WTC11 (cell line): ENCODE data around the gene UBTD1. TPM values are rescaled to one million over a fixed set of nuclear protein-coding genes. Genes with fewer than 3 reads are reported as not detected.

Source experiments
- ATAC-seq: fragments of 200-7000 bp; cut with Tn5 transposase; 2 replicates; pipeline ENCODE4 v1.10.0; 2021; ENCODE audit warnings: mild to moderate bottlenecking, moderate library complexity
- CTCF ChIA-PET: fragments of 300-600 bp; sonication (Branson Sonifier 250); formaldehyde crosslinking; loops from one replicate; lab custom pipeline; 2021; ENCODE audit warnings: antibody characterized with exemption; lab: Charles Lee
- POLR2A ChIA-PET: fragments of 350-600 bp; sonication (Branson Sonifier 250); formaldehyde crosslinking; loops from one replicate; lab custom pipeline; 2021; ENCODE audit warnings: antibody characterized with exemption; lab: Charles Lee
- DNase-seq: peaks from one replicate; pipeline ENCODE4 v3.0.0; 2021; ENCODE audit warnings: low spot score
- H3K27ac Mint-ChIP-seq: 2 replicates; pipeline ENCODE4 v1.8.0; 2021; ENCODE audit warnings: mixed read lengths
- H3K27me3 Mint-ChIP-seq: 2 replicates; pipeline ENCODE4 v1.8.0; 2021; ENCODE audit warnings: low read depth, mild to moderate bottlenecking, moderate library complexity, mixed read lengths
- H3K36me3 Mint-ChIP-seq: 2 replicates; pipeline ENCODE4 v1.8.0; 2021; ENCODE audit warnings: mixed read lengths
- H3K4me1 Mint-ChIP-seq: 2 replicates; pipeline ENCODE4 v1.8.0; 2022; ENCODE audit warnings: mixed read lengths
- H3K4me3 Mint-ChIP-seq: 2 replicates; pipeline ENCODE4 v1.8.0; 2021; ENCODE audit warnings: mild to moderate bottlenecking, moderate library complexity, mixed read lengths
- H3K9me3 Mint-ChIP-seq: 2 replicates; pipeline ENCODE4 v1.8.0; 2021; ENCODE audit warnings: mixed read lengths
- CREM ChIP-seq: sonication (generic); formaldehyde crosslinking; IDR thresholded peaks from 2 replicates; pipeline ENCODE4 v1.8.1; 2022; ENCODE audit warnings: mild to moderate bottlenecking, missing genetic modification reagents, moderate library complexity
- E2F1 ChIP-seq: sonication (generic); formaldehyde crosslinking; IDR thresholded peaks from 2 replicates; pipeline ENCODE4 v1.8.0; 2022; ENCODE audit warnings: mild to moderate bottlenecking, missing genetic modification reagents
- EMX1 ChIP-seq: fragments of 250-450 bp; sonication (Bioruptor Pico); IDR thresholded peaks from 2 replicates; pipeline ENCODE4 v1.8.0; 2021; ENCODE audit warnings: mild to moderate bottlenecking
- ETV6 ChIP-seq: sonication (generic); formaldehyde crosslinking; IDR thresholded peaks from 2 replicates; pipeline ENCODE4 v1.8.1; 2022; ENCODE audit warnings: mild to moderate bottlenecking, missing genetic modification reagents
- IRF1 ChIP-seq: sonication (generic); formaldehyde crosslinking; IDR thresholded peaks from 2 replicates; pipeline ENCODE4 v1.8.0; 2023; ENCODE audit warnings: missing genetic modification reagents
- KAT7 ChIP-seq: sonication (generic); formaldehyde crosslinking; IDR thresholded peaks from 2 replicates; pipeline ENCODE4 v1.8.1; 2023; ENCODE audit warnings: missing genetic modification reagents, mild to moderate bottlenecking, borderline replicate concordance
- NR3C1 ChIP-seq: sonication (generic); formaldehyde crosslinking; conservative IDR thresholded peaks from 2 replicates; pipeline ENCODE4 v1.8.1; 2023; ENCODE audit warnings: low read depth, mild to moderate bottlenecking, missing genetic modification reagents
- PREB ChIP-seq: sonication (generic); formaldehyde crosslinking; IDR thresholded peaks from 2 replicates; pipeline ENCODE4 v1.8.1; 2022; ENCODE audit warnings: mild to moderate bottlenecking, missing genetic modification reagents, moderate library complexity, borderline replicate concordance
- RELA ChIP-seq: sonication (generic); formaldehyde crosslinking; IDR thresholded peaks from 2 replicates; pipeline ENCODE4 v1.8.1; 2022; ENCODE audit warnings: missing genetic modification reagents, mild to moderate bottlenecking, borderline replicate concordance
- SOX15 ChIP-seq: fragments of 250-450 bp; sonication (Bioruptor Pico); IDR thresholded peaks from 2 replicates; pipeline ENCODE4 v1.9.0; 2021; ENCODE audit warnings: mild to moderate bottlenecking
- TEAD1 ChIP-seq: sonication (generic); formaldehyde crosslinking; IDR thresholded peaks from 2 replicates; pipeline ENCODE4 v1.8.0; 2022; ENCODE audit warnings: mild to moderate bottlenecking, missing genetic modification reagents
- TEAD4 ChIP-seq: sonication (generic); formaldehyde crosslinking; IDR thresholded peaks from 2 replicates; pipeline ENCODE4 v1.8.0; 2022; ENCODE audit warnings: mild to moderate bottlenecking, missing genetic modification reagents
- ZBTB43 ChIP-seq: sonication (generic); formaldehyde crosslinking; IDR thresholded peaks from 2 replicates; pipeline ENCODE4 v1.8.1; 2023; ENCODE audit warnings: mild to moderate bottlenecking, missing genetic modification reagents
- ZMAT4 ChIP-seq: fragments of 250-450 bp; sonication (Bioruptor Pico); IDR thresholded peaks from 2 replicates; pipeline ENCODE4 v1.9.0; 2021; ENCODE audit warnings: mild to moderate bottlenecking
- ZNF138 ChIP-seq: sonication (generic); formaldehyde crosslinking; conservative IDR thresholded peaks from 2 replicates; pipeline ENCODE4 v1.8.1; 2022; ENCODE audit warnings: mild to moderate bottlenecking, moderate library complexity, missing genetic modification reagents
- ZNF219 ChIP-seq: sonication (generic); formaldehyde crosslinking; IDR thresholded peaks from 2 replicates; pipeline ENCODE4 v1.8.0; 2023; ENCODE audit warnings: missing genetic modification reagents, mild to moderate bottlenecking, borderline replicate concordance
- ZNF281 ChIP-seq: sonication (generic); formaldehyde crosslinking; IDR thresholded peaks from 2 replicates; pipeline ENCODE4 v1.8.0; 2023; ENCODE audit warnings: mild to moderate bottlenecking, missing genetic modification reagents
- ZNF423 ChIP-seq: fragments of 250-450 bp; sonication (Bioruptor Pico); IDR thresholded peaks from 2 replicates; pipeline ENCODE4 v2.1.2; 2022; ENCODE audit warnings: mild to moderate bottlenecking, moderate library complexity
- ZNF671 ChIP-seq: fragments of 250-450 bp; sonication (Bioruptor Pico); IDR thresholded peaks from 2 replicates; pipeline ENCODE4 v1.8.0; 2021; ENCODE audit warnings: mild to moderate bottlenecking
- ZSCAN18 ChIP-seq: fragments of 250-450 bp; sonication (Bioruptor Pico); IDR thresholded peaks from 2 replicates; pipeline ENCODE4 v2.1.2; 2022; ENCODE audit warnings: mild to moderate bottlenecking, moderate library complexity
- total RNA-seq: library from RNA; stranded (reverse); gene quantifications from 3 replicates; pipeline ENCODE4 v1.2.3, GENCODE V29; 2021

The UBTD1 gene
- total RNA-seq, 1 experiment from 2014 or later, result 35.7 TPM

GRCh38 chr10:97498076-97498840, 466 bp upstream of the UBTD1 start, which contains the start of gene MMS19 (continued):
- TF ChIP-seq PREB (CRISPR knock-in tag), result no peak
- peak; percentile 84; the same call in 1 of the 2 replicates for TF ChIP-seq TEAD1
- TF ChIP-seq ZNF281 (CRISPR knock-in tag), result no peak; the same call in 1 of the 2 replicates
- TF ChIP-seq TEAD4 (CRISPR knock-in tag), result no peak
- no peak for TF ChIP-seq SOX15
- no peak for TF ChIP-seq ZSCAN18 (CRISPR knock-in tag)
- TF ChIP-seq ZNF671 (CRISPR knock-in tag), result no peak
- TF ChIP-seq ZNF138 (CRISPR knock-in tag), result peak; percentile 80; the same call in 1 of the 2 replicates
- TF ChIP-seq EMX1, result no peak
- no peak for TF ChIP-seq ZMAT4 (CRISPR knock-in tag)
- peak; percentile 55; the same call in 1 of the 2 replicates for TF ChIP-seq CREM
- no peak for TF ChIP-seq RELA
- TF ChIP-seq ZNF423 (CRISPR knock-in tag), result peak; percentile 44
- TF ChIP-seq E2F1 (CRISPR knock-in tag), result no peak
- 0 out of 2 replicates have a peak, but pooled peaks have one; percentile 66 for TF ChIP-seq ETV6 (CRISPR knock-in tag)
- TF ChIP-seq ZBTB43 (CRISPR knock-in tag), result no peak
- TF ChIP-seq, all 79 proteins: peak for 27

- H3K9me3 Mint-ChIP-seq, result no peaks in the 10 kb centered on the region
- H3K36me3 Mint-ChIP-seq, result no peaks in the 10 kb centered on the region
- DNase-seq (no peak), ATAC-seq (no peak)
- H3K4me1 Mint-ChIP-seq, result peaks cover 50% of the 10 kb centered on the region
- H3K4me3 Mint-ChIP-seq, result peak overlapping the region; percentile 78
- no peak for TF ChIP-seq ZNF219 (CRISPR knock-in tag)
- TF ChIP-seq IRF1 (CRISPR knock-in tag), result no peak
- TF ChIP-seq NR3C1 (CRISPR knock-in tag), result no peak
- TF ChIP-seq KAT7, result 0 out of 2 replicates have a peak, but pooled peaks have one; percentile 7
- peaks cover 21% of the 10 kb centered on the region for H3K27me3 Mint-ChIP-seq
- no peak overlapping the region for H3K27ac Mint-ChIP-seq
- ChIA-PET POLR2A (interaction anchor here (1.0 to 1.6 kb wide), 5 partner anchors 12 to 141 kb away, joined by 3 to 6 read pairs (median 4); no protein-coding TSS in a partner anchor), CTCF (interaction anchor here (1.0 to 2.4 kb wide), 10 partner anchors 8 to 73 kb away, joined by 4 to 36 read pairs (median 10); partner anchors contain the start of gene ANKRD2)
These were observed 1.0 kb downstream of the UBTD1 start for GRCh38 chr10:97499561-97500296.
